ENCODE measurements around the gene PPP3R1. TPM values are rescaled to one million over a fixed set of nuclear protein-coding genes. Genes with fewer than 3 reads are reported as not detected.

PPP3R1 gene
- total and polyA plus RNA-seq, 2 of the 8 experiments (the other 6 are each of a cell fraction or from before 2014, with no cell fraction given), result 9.3 to 85.1 TPM

- Histone ChIP-seq H3K9ac (replicated peaks in 1 of 4; ENCODE audit: extremely low read depth in 1 of 4, low read depth in 3 of 4, low read length in 3 of 4) (no peak overlapping the region), H2AK5ac (ENCODE audit: low read depth, low read length) (no peak overlapping the region), H3K18ac (ENCODE audit: extremely low read depth, low read length) (no peak overlapping the region), H3K23ac (ENCODE audit: insufficient read length) (no peak overlapping the region), H3K36me3 (ENCODE audit: control insufficient read depth in 2 of 4, insufficient read depth in 4 of 4, low read length in 3 of 4) (peaks cover 0 to 13% (median 2%) of the 10 kb centered on the region in 4 experiments; a peak in 5 of 8 replicates), H4K20me1 (replicated peaks in 1 of 2; ENCODE audit: control insufficient read depth in 1 of 2, insufficient read depth in 2 of 2, low read length in 2 of 2) (peaks cover 2 to 7% of the 10 kb centered on the region in 2 experiments), H4K8ac (ENCODE audit: extremely low read depth, insufficient read depth, low read length) (no peak overlapping the region), H3K79me2 (ENCODE audit: control insufficient read depth in 1 of 2, insufficient read depth in 2 of 2, low read length in 2 of 2) (peaks cover 0 to 28% of the 10 kb centered on the region in 2 experiments; a peak in 2 of 4 replicates), H3K4me1 (replicated peaks in 1 of 4; ENCODE audit: control insufficient read depth in 3 of 4, insufficient read depth in 4 of 4, low read length in 3 of 4) (no peaks in the 10 kb centered on the region), H3K79me1 (ENCODE audit: low read depth, low read length) (no peaks in the 10 kb centered on the region), H4K91ac (replicated peaks; ENCODE audit: insufficient read length, low read length) (no peak overlapping the region), H3K23me2 (ENCODE audit: low read depth, low read length) (no peaks in the 10 kb centered on the region), H2BK15ac (ENCODE audit: low read length) (no peak overlapping the region), H2AFZ (ENCODE audit: low read length) (no peak overlapping the region), H2BK5ac (ENCODE audit: low read depth, low read length) (no peak overlapping the region), H4K5ac (ENCODE audit: insufficient read length, low read depth, low read length) (no peak overlapping the region), H3K4me3 (ENCODE audit: extremely low read depth in 1 of 4, insufficient read depth in 2 of 4, low read depth in 3 of 4, low read length in 4 of 4) (no peak overlapping the region), H3K56ac (replicated peaks; ENCODE audit: insufficient read length, low read depth, low read length) (no peak overlapping the region), H2BK120ac (replicated peaks; ENCODE audit: low read depth, low read length) (no peak overlapping the region), H3K27me3 (replicated peaks in 1 of 4; ENCODE audit: control insufficient read depth in 3 of 4, extremely low read depth in 1 of 4, insufficient read depth in 3 of 4, low read length in 3 of 4) (no peaks in the 10 kb centered on the region), H2BK12ac (ENCODE audit: low read depth, low read length) (no peak overlapping the region), H3K4ac (replicated peaks; ENCODE audit: insufficient read length, low read depth, low read length) (no peak overlapping the region), H2BK20ac (ENCODE audit: low read length) (no peak overlapping the region), H3K27ac (ENCODE audit: low read depth, low read length) (no peak overlapping the region), H3K9me3 (ENCODE audit: insufficient read depth in 2 of 2, low read depth in 1 of 2, low read length in 1 of 2) (no peaks in the 10 kb centered on the region), H3K14ac (ENCODE audit: insufficient read length) (no peak overlapping the region), H3K4me2 (ENCODE audit: insufficient read depth in 1 of 2, low read depth in 2 of 2, low read length in 2 of 2) (no peak overlapping the region)
- 89% methylated on average over 1 of the region's 1 CpG; no CpG with 5 or more reads in 1 of the 2 experiments for WGBS, 2 experiments (ENCODE audit: extremely low coverage in 1 of 2, insufficient coverage in 1 of 2, insufficient read length in 1 of 2, insufficient replicate concordance in 2 of 2, low coverage in 1 of 2, low lambda C conversion rate in 2 of 2, missing lambda C conversion rate in 1 of 2)
- FAIRE-seq (no peak), DNase-seq (ENCODE audit: low read depth in 1 of 2, low spot score in 2 of 2) (no peak)
- CTCF ChIA-PET (ENCODE audit: partially characterized antibody), result interaction anchor here (1.9 to 2.3 kb wide), 2 partner anchors 9 to 104 kb away, joined by 7 read pairs; no protein-coding TSS in a partner anchor
- POLR2A ChIA-PET (ENCODE audit: partially characterized antibody), result interaction anchor here (1.3 to 1.7 kb wide), 3 partner anchors 9 to 30 kb away, joined by 4 to 6 read pairs (median 5); partner anchors contain the start of gene PNO1
- TF ChIP-seq CTBP2 (IDR thresholded peaks at IDR 0.05; ENCODE audit: borderline replicate concordance, insufficient read depth, insufficient read length, low read length), result no peak
- TF ChIP-seq ASH2L (IDR thresholded peaks at IDR 0.05; ENCODE audit: low read length), result no peak
- TF ChIP-seq MAFK (IDR thresholded peaks at IDR 0.05; ENCODE audit: low read depth, low read length), result no peak
- no peak for TF ChIP-seq SIX5 (IDR thresholded peaks at IDR 0.05; ENCODE audit: low read depth, low read length)
- TF ChIP-seq SUZ12 (IDR thresholded peaks at IDR 0.05; ENCODE audit: low read length), result no peak
- TF ChIP-seq SIN3A (conservative IDR thresholded peaks at IDR 0.05 in 1 of 2, IDR thresholded peaks at IDR 0.05 in 1 of 2; ENCODE audit: low read depth in 1 of 2, low read length in 2 of 2), result no peak
- TF ChIP-seq JUND (IDR thresholded peaks at IDR 0.05; ENCODE audit: low read length), result no peak
- TF ChIP-seq HDAC6 (IDR thresholded peaks at IDR 0.05; ENCODE audit: low read depth, low read length), result no peak
- TF ChIP-seq SP4 (IDR thresholded peaks at IDR 0.05; ENCODE audit: low read length), result no peak
These were observed 65.0 kb downstream of the PPP3R1 start for GRCh38 chr2:68187329-68187728.

All from H1 (cell line).